ENCODE measurements around the gene ARHGAP15. TPM values are rescaled to one million over a fixed set of nuclear protein-coding genes. Genes with fewer than 3 reads are reported as not detected.
A peak's percentile ranks its signal among the peaks of the same experiment; 100 is the strongest.

The ARHGAP15 gene
- total RNA-seq, 2 donors from 2014 or later = 2.6 to 6.9 TPM

- Histone ChIP-seq H3K4me1 (no peaks in the 10 kb centered on the region), H3K27me3 (no peaks in the 10 kb centered on the region), H3K9me3 (no peaks in the 10 kb centered on the region), H3K4me3 (no peak overlapping the region), H3K36me3 (no peaks in the 10 kb centered on the region), H3K27ac (no peak overlapping the region)
- TF ChIP-seq CTCF (IDR thresholded peaks at IDR 0.05) = no peak
- no peak for DNase-seq (ENCODE audit: low spot score)
Measured at GRCh38 chr2:143162997-143163396, 33.8 kb downstream of the ARHGAP15 start.

- no peak overlapping the region for H3K4me3 ChIP-seq
- no peaks in the 10 kb centered on the region for H3K27me3 ChIP-seq
- H3K27ac ChIP-seq = no peak overlapping the region
- no peaks in the 10 kb centered on the region for H3K4me1 ChIP-seq
- TF ChIP-seq CTCF (IDR thresholded peaks at IDR 0.05) = no peak
- no peaks in the 10 kb centered on the region for H3K9me3 ChIP-seq
- DNase-seq (ENCODE audit: low spot score) = no peak
- no peaks in the 10 kb centered on the region for H3K36me3 ChIP-seq
Measured at GRCh38 chr2:143163499-143163898, 34.3 kb downstream of the ARHGAP15 start.

GRCh38 chr2:143165291-143165690 lies 36.1 kb downstream of the ARHGAP15 start:
- Histone ChIP-seq H3K4me3 (no peak overlapping the region), H3K4me1 (no peaks in the 10 kb centered on the region), H3K27me3 (no peaks in the 10 kb centered on the region), H3K9me3 (no peaks in the 10 kb centered on the region), H3K36me3 (no peaks in the 10 kb centered on the region), H3K27ac (no peak overlapping the region)
- no peak for DNase-seq (ENCODE audit: low spot score)
- TF ChIP-seq CTCF (IDR thresholded peaks at IDR 0.05) = no peak

- no peak overlapping the region for H3K4me3 ChIP-seq
- H3K9me3 ChIP-seq = no peaks in the 10 kb centered on the region
Measured at GRCh38 chr2:143169105-143169504, 39.9 kb downstream of the ARHGAP15 start.

GRCh38 chr2:143171817-143172216 lies 42.6 kb downstream of the ARHGAP15 start:
- Histone ChIP-seq H3K9me3 (no peaks in the 10 kb centered on the region), H3K4me1 (no peaks in the 10 kb centered on the region), H3K36me3 (no peaks in the 10 kb centered on the region), H3K27ac (no peak overlapping the region), H3K27me3 (no peaks in the 10 kb centered on the region), H3K4me3 (no peak overlapping the region)
- DNase-seq (ENCODE audit: low spot score) = no peak
- TF ChIP-seq CTCF (IDR thresholded peaks at IDR 0.05) = peak in 1 of 2 donors; percentile 48

More at GRCh38 chr2:143169105-143169504, 39.9 kb downstream of the ARHGAP15 start:
- no peaks in the 10 kb centered on the region for H3K27me3 ChIP-seq
- H3K36me3 ChIP-seq = no peaks in the 10 kb centered on the region
- TF ChIP-seq CTCF (IDR thresholded peaks at IDR 0.05) = no peak
- no peak overlapping the region for H3K27ac ChIP-seq
- no peaks in the 10 kb centered on the region for H3K4me1 ChIP-seq
- DNase-seq (ENCODE audit: low spot score) = no peak

- Histone ChIP-seq H3K9me3 (peaks cover 0 to 3% of the 10 kb centered on the region in 2 donors), H3K4me3 (no peak overlapping the region), H3K36me3 (no peaks in the 10 kb centered on the region), H3K27me3 (no peaks in the 10 kb centered on the region), H3K4me1 (no peaks in the 10 kb centered on the region), H3K27ac (no peak overlapping the region)
- TF ChIP-seq CTCF (IDR thresholded peaks at IDR 0.05) = no peak
- no peak for DNase-seq (ENCODE audit: low spot score)
Measured at GRCh38 chr2:143175438-143175837, 46.2 kb downstream of the ARHGAP15 start.

Measured in right atrium auricular region (tissue), 2 donors.